ENCODE data around the gene NLRP7.
"Not testable (repeated sequence)": the region's sequence is repeated elsewhere in the genome, so short reads cannot be mapped to it uniquely, and the experiment has no call there.

NLRP7 gene

GRCh38 chr19:54918499-54918898 is 28.8 kb downstream of the NLRP7 start:
- no peak for DNase-seq

GRCh38 chr19:54916822-54917221 is 30.5 kb downstream of the NLRP7 start:
- peak; percentile 3 for DNase-seq

GRCh38 chr19:54907899-54908298 is 39.4 kb downstream of the NLRP7 start:
- DNase-seq: not testable (repeated sequence)

GRCh38 chr19:54906819-54907218 is 40.5 kb downstream of the NLRP7 start:
- DNase-seq: no peak

- peak; percentile 41 for DNase-seq
Measured at GRCh38 chr19:54905803-54906511, 41.4 kb downstream of the NLRP7 start, which contains the start of gene NCR1. Gene NCR1 (plus strand): TSS chr19:54906148. CDS start chr19:54906188, 40 bp downstream.

- no peak for DNase-seq
Measured at GRCh38 chr19:54905421-54905802, 41.9 kb downstream of the NLRP7 start.

GRCh38 chr19:54904261-54904660 is 43.1 kb downstream of the NLRP7 start:
- DNase-seq: not testable (repeated sequence)

GRCh38 chr19:54903303-54903702 is 44.0 kb downstream of the NLRP7 start:
- no peak for DNase-seq

GRCh38 chr19:54902061-54902460 is 45.3 kb downstream of the NLRP7 start:
- DNase-seq: no peak

- peak; percentile 76 for DNase-seq
Measured at GRCh38 chr19:54901153-54901552, 46.2 kb downstream of the NLRP7 start.

- DNase-seq: not testable (repeated sequence)
Measured at GRCh38 chr19:54899646-54900045, 47.7 kb downstream of the NLRP7 start.

GRCh38 chr19:54898685-54899084 is 48.6 kb downstream of the NLRP7 start:
- not testable (repeated sequence) for DNase-seq

GRCh38 chr19:54896036-54896435 is 51.3 kb downstream of the NLRP7 start:
- DNase-seq: no peak

GRCh38 chr19:54894106-54894505 is 53.2 kb downstream of the NLRP7 start:
- not testable (repeated sequence) for DNase-seq

GRCh38 chr19:54893406-54893805 is 53.9 kb downstream of the NLRP7 start:
- no peak for DNase-seq

- DNase-seq: no peak
Measured at GRCh38 chr19:54889566-54889965, 57.8 kb downstream of the NLRP7 start.

- DNase-seq: no peak
Measured at GRCh38 chr19:54888239-54888638, 59.1 kb downstream of the NLRP7 start.

GRCh38 chr19:54883228-54883627 is 64.1 kb downstream of the NLRP7 start:
- no peak for DNase-seq

GRCh38 chr19:54882758-54883157 is 64.6 kb downstream of the NLRP7 start:
- DNase-seq: no peak

- DNase-seq: no peak
Measured at GRCh38 chr19:54881884-54882283, 65.4 kb downstream of the NLRP7 start.

GRCh38 chr19:54877471-54877870 is 69.9 kb downstream of the NLRP7 start:
- DNase-seq: no peak

GRCh38 chr19:54875506-54875905 is 71.8 kb downstream of the NLRP7 start:
- no peak for DNase-seq

GRCh38 chr19:54873990-54874389 is 73.3 kb downstream of the NLRP7 start, which contains the start of gene FCAR:
Gene FCAR (plus strand): TSS chr19:54874235. CDS start chr19:54874290, 55 bp downstream.
- peak; percentile 64 for DNase-seq

Data from CD4-positive, alpha-beta T cell treated with Interferon gamma for 1 hour (primary cell).